Measurements from ENCODE around the gene PRKCH. TPM values are rescaled to one million over a fixed set of nuclear protein-coding genes. Genes with fewer than 3 reads are reported as not detected.

PRKCH gene
- total RNA-seq, 6 experiments from 2014 or later: 5.0 to 12.1 (median 8.8) TPM

DNA sequence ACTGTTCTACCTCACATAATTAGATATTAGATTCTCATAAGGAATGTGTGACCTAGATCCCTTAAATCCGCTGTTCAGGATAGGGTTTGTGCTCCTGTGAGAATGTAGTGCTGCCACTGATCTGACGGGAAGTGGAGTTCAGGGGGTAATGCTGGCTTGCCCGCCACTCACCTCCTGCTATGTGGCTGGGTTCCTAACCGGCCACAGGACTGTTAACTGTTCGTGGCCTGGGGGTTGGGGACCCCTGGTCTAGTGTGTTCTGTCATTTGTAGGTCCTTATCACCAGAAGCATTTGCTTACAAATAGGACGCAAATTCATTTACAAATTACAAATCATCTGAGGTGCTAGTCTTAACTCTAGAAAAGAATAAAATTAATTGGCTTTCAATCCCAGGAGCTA, 23.8 kb upstream of the PRKCH start:
- TF ChIP-seq, protein P1, sequence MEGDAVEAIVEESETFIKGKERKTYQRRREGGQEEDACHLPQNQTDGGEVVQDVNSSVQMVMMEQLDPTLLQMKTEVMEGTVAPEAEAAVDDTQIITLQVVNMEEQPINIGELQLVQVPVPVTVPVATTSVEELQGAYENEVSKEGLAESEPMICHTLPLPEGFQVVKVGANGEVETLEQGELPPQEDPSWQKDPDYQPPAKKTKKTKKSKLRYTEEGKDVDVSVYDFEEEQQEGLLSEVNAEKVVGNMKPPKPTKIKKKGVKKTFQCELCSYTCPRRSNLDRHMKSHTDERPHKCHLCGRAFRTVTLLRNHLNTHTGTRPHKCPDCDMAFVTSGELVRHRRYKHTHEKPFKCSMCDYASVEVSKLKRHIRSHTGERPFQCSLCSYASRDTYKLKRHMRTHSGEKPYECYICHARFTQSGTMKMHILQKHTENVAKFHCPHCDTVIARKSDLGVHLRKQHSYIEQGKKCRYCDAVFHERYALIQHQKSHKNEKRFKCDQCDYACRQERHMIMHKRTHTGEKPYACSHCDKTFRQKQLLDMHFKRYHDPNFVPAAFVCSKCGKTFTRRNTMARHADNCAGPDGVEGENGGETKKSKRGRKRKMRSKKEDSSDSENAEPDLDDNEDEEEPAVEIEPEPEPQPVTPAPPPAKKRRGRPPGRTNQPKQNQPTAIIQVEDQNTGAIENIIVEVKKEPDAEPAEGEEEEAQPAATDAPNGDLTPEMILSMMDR (IDR thresholded peaks at IDR 0.05): no peak
- TF ChIP-seq POLR2A (IDR thresholded peaks at IDR 0.05): no peak
- no peaks in the 10 kb centered on the region for H3K9me3 ChIP-seq
- no peaks in the 10 kb centered on the region for H3K36me3 ChIP-seq
- no peaks in the 10 kb centered on the region for H3K27me3 ChIP-seq
- no peak overlapping the region for H3K4me3 ChIP-seq
- intact Hi-C loops (cut with DNase I): loop anchor here in 1 of 2 donors (10.0 kb wide), 1 partner anchor 557 kb away; no protein-coding TSS in a partner anchor
- ATAC-seq: no peak
- no peak overlapping the region for H3K27ac ChIP-seq
- WGBS (ENCODE audit: insufficient coverage, low coverage, low lambda C conversion rate, missing lambda C conversion rate): 80% methylated on average over 5 of the region's 6 CpGs
- no peaks in the 10 kb centered on the region for H3K4me1 ChIP-seq
- no peak for DNase-seq

DNA sequence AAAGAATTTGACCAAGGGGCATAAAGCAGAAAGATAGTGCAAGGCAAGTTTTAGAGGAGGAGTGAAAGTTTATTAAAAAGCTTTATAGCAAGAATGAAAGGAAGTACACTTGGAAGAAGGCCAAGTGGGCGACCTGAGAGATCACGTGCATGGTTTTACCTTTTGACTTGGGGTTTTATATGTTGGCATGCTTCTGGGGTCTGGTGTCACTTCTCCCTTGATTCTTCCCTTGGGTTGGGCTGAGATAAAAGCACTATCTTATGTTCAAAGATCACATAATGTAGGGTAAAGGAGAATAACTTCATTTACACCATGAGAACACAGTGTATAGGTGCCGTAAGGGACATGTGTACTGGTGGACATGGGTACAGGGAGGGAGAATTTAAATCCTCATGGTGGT, 22.6 kb upstream of the PRKCH start:
- Histone ChIP-seq H3K27ac (no peak overlapping the region), H3K27me3 (no peaks in the 10 kb centered on the region), H3K4me1 (no peaks in the 10 kb centered on the region), H3K9me3 (no peaks in the 10 kb centered on the region), H3K36me3 (no peaks in the 10 kb centered on the region), H3K4me3 (no peak overlapping the region)
- intact Hi-C loops (cut with DNase I): loop anchor here in 1 of 2 donors (10.0 kb wide), 1 partner anchor 556 kb away; no protein-coding TSS in a partner anchor
- DNase-seq: no peak
- TF ChIP-seq, protein P1 (IDR thresholded peaks at IDR 0.05): no peak
- no peak for TF ChIP-seq POLR2A (IDR thresholded peaks at IDR 0.05)
- WGBS (ENCODE audit: insufficient coverage, low coverage, low lambda C conversion rate, missing lambda C conversion rate): 49% methylated on average over 3 of the region's 3 CpGs
- ATAC-seq: no peak

DNA sequence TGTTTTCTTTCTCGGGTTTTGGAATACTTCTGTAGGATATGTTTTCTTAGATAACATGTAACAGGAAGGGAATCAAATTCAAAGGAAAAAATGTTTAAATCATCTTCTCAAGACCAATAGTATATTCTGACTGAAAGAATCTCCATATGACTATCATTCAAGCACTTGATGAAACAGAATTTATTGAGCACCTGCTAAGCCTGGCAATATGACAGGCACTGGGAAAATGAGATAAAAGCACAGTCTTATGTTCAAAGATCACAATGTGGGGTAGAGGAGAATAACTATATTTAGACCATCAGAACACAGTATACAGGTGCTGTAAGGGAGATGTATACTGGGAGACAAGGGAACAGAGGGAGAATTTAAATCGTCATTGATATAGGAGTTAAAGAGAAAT, 21.2 kb upstream of the PRKCH start:
- DNase-seq (no peak), ATAC-seq (no peak)
- Histone ChIP-seq H3K36me3 (no peaks in the 10 kb centered on the region), H3K27ac (no peak overlapping the region), H3K9me3 (no peaks in the 10 kb centered on the region), H3K4me3 (no peak overlapping the region), H3K4me1 (no peaks in the 10 kb centered on the region), H3K27me3 (no peaks in the 10 kb centered on the region)
- TF ChIP-seq, protein P1 (IDR thresholded peaks at IDR 0.05): no peak
- no peak for TF ChIP-seq POLR2A (IDR thresholded peaks at IDR 0.05)
- intact Hi-C loops (cut with DNase I): no loop called here
- 44% methylated on average over 2 of the region's 2 CpGs for WGBS (ENCODE audit: insufficient coverage, low coverage, low lambda C conversion rate, missing lambda C conversion rate)

DNA sequence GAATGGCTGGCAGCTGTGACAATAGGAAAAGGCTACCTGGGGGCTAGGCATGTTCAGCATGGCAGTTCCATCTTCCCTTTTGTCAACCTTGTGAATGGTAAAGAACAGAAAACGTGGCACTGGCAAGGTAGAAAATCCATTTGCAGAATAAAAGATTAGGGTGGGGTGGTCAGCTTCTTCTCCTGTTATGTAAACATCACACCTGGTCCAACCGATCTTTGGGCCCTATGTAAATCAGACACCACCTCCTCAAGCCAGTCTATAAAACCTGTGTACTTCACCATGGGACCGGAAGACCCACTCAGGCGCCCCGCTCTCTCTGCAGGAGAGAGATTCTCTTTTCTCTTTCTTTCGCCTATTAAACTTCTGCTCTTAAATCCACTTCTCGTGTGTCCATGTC, 20.6 kb upstream of the PRKCH start:
- H3K4me1 ChIP-seq: no peaks in the 10 kb centered on the region
- H3K36me3 ChIP-seq: no peaks in the 10 kb centered on the region
- H3K9me3 ChIP-seq: no peaks in the 10 kb centered on the region
- TF ChIP-seq POLR2A (IDR thresholded peaks at IDR 0.05): no peak
- TF ChIP-seq, protein P1 (IDR thresholded peaks at IDR 0.05): no peak
- no peak for DNase-seq
- WGBS (ENCODE audit: insufficient coverage, low coverage, low lambda C conversion rate, missing lambda C conversion rate): 84% methylated on average over 7 of the region's 7 CpGs
- H3K4me3 ChIP-seq: no peak overlapping the region
- H3K27ac ChIP-seq: no peak overlapping the region
- ATAC-seq: no peak
- no peaks in the 10 kb centered on the region for H3K27me3 ChIP-seq
- intact Hi-C loops (cut with DNase I): no loop called here

DNA sequence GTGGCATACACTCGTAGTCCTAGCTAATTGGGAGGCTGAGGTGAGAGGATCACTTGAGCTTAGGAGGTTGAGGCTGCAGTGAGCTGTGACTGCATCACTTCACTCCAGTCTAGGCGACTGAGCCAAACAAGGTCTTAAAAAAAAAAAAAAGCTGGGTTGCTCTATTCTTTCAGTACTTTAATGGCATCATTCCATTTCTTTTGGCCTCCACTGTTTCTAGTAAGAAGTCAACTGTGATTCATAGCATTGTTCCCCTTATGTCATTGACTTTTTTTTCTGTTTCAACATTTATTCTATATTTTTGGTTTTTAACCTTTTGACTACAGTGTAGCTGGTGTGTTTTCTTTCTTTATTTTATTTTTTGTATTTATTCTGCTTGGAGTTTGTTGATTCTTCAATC, 16.7 kb upstream of the PRKCH start:
- 94% methylated on average over 2 of the region's 2 CpGs for WGBS (ENCODE audit: insufficient coverage, low coverage, low lambda C conversion rate, missing lambda C conversion rate)
- Histone ChIP-seq H3K36me3 (no peaks in the 10 kb centered on the region), H3K9me3 (no peaks in the 10 kb centered on the region), H3K4me3 (no peak overlapping the region), H3K4me1 (no peaks in the 10 kb centered on the region), H3K27ac (no peak overlapping the region), H3K27me3 (no peaks in the 10 kb centered on the region)
- intact Hi-C loops (cut with DNase I): no loop called here
- no peak for ATAC-seq
- TF ChIP-seq, protein P1 (IDR thresholded peaks at IDR 0.05): no peak
- TF ChIP-seq POLR2A (IDR thresholded peaks at IDR 0.05): no peak
- no peak for DNase-seq
